PFSK-1 (cell line): ENCODE data around the gene POLE.

Experiments used
- POLR2AphosphoS5 ChIP-seq: IDR thresholded peaks from 2 replicates; pipeline ENCODE4 v1.6.1; 2012; ENCODE audit warnings: low read depth, mild to moderate bottlenecking, control low read depth, low read length, moderate library complexity
- SIN3A ChIP-seq: IDR thresholded peaks from 2 replicates; pipeline ENCODE4 v1.6.1; 2012; ENCODE audit warnings: mild to moderate bottlenecking, low read length, moderate library complexity, borderline replicate concordance; ENCODE audit not compliant: insufficient read depth
- TAF1 ChIP-seq: IDR thresholded peaks from 2 replicates; pipeline ENCODE4 v1.6.1; 2012; ENCODE audit warnings: low read length, control low read depth, borderline replicate concordance; ENCODE audit not compliant: insufficient read depth
- TF ChIP-seq, protein P1 (sequence below), 2 experiments: IDR thresholded peaks; 2 replicates each; pipeline versions ENCODE4 v1.6.1 to v1.8.0; 2011 to 2012; ENCODE audit warnings: low read depth in 2 of 2, low read length in 2 of 2, control low read depth in 1 of 2, inconsistent platforms in 1 of 2, mild to moderate bottlenecking in 1 of 2, moderate library complexity in 1 of 2; ENCODE audit not compliant: insufficient read depth in 1 of 2

DNA sequence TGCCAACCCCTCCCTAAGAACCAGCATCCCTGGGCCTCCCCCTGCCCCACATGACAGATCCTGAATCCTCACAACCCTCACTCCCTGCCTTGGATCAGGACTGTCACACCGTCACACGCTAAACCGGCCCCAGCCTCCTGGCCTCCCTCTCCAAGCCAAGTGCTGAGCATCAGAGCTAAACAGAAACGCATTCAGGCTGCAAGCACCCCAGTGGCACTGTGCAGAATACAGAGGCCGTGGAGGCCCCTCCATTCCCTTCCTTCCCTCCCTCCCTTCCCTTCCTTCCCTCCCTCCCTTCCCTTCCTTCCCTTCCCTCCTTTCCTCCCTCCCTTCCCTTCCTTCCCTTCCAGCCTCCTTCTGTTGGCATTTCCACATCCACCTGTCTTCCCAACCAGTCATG is 12.6 kb downstream of the POLE start:
- TF ChIP-seq TAF1 (no peak), POLR2AphosphoS5 (no peak), SIN3A (no peak)
- TF ChIP-seq, protein P1, sequence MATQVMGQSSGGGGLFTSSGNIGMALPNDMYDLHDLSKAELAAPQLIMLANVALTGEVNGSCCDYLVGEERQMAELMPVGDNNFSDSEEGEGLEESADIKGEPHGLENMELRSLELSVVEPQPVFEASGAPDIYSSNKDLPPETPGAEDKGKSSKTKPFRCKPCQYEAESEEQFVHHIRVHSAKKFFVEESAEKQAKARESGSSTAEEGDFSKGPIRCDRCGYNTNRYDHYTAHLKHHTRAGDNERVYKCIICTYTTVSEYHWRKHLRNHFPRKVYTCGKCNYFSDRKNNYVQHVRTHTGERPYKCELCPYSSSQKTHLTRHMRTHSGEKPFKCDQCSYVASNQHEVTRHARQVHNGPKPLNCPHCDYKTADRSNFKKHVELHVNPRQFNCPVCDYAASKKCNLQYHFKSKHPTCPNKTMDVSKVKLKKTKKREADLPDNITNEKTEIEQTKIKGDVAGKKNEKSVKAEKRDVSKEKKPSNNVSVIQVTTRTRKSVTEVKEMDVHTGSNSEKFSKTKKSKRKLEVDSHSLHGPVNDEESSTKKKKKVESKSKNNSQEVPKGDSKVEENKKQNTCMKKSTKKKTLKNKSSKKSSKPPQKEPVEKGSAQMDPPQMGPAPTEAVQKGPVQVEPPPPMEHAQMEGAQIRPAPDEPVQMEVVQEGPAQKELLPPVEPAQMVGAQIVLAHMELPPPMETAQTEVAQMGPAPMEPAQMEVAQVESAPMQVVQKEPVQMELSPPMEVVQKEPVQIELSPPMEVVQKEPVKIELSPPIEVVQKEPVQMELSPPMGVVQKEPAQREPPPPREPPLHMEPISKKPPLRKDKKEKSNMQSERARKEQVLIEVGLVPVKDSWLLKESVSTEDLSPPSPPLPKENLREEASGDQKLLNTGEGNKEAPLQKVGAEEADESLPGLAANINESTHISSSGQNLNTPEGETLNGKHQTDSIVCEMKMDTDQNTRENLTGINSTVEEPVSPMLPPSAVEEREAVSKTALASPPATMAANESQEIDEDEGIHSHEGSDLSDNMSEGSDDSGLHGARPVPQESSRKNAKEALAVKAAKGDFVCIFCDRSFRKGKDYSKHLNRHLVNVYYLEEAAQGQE (IDR thresholded peaks at IDR 0.05; ENCODE audit: insufficient read depth in 1 of 2, low read depth in 2 of 2, low read length in 2 of 2), result no peak
